RWPE1 (cell line): ENCODE measurements around the gene AIP.

Source experiments
- CTCF ChIA-PET: fragments of 350-600 bp; sonication (Branson Sonifier 250); formaldehyde crosslinking; extraction: SDS; loops from one replicate; lab custom pipeline; 2021; lab: Yijun Ruan, JAX
- POLR2A ChIA-PET: fragments of 400-600 bp; formaldehyde crosslinking; extraction: SDS; loops from one replicate; lab custom pipeline; 2020; ENCODE audit warnings: antibody characterized with exemption; ENCODE audit not compliant: low non-redundant PET; lab: Yijun Ruan, JAX
- DNase-seq: peaks from one replicate; pipeline ENCODE4 v3.0.0; 2012; ENCODE audit warnings: low spot score
- H3K27ac ChIP-seq: fragments of 450-650 bp; 2 replicates; pipeline ENCODE4 v1.5.1; 2017
- CTCF ChIP-seq: fragments of 450-650 bp; conservative IDR thresholded peaks from 2 replicates; pipeline ENCODE4 v1.5.1; 2017; ENCODE audit warnings: low read depth, mild to moderate bottlenecking

The AIP gene

GRCh38 chr11:67493548-67494370 lies 10.9 kb downstream of the AIP start:
- TF ChIP-seq CTCF: no peak
- no peak for DNase-seq
- no peak overlapping the region for H3K27ac ChIP-seq
- POLR2A ChIA-PET: no interaction called here
- CTCF ChIA-PET: no interaction called here

- DNase-seq: no peak
- no peak overlapping the region for H3K27ac ChIP-seq
- TF ChIP-seq CTCF: no peak
- ChIA-PET POLR2A (interaction anchor here (0.7 kb wide), 1 partner anchor 39 kb away, joined by 7 read pairs; no protein-coding TSS in a partner anchor), CTCF (no interaction called here)
These were observed 11.8 kb downstream of the AIP start for GRCh38 chr11:67494371-67495233.

GRCh38 chr11:67495234-67496005 lies 12.6 kb downstream of the AIP start:
- CTCF ChIA-PET: no interaction called here
- POLR2A ChIA-PET: interaction anchor here (0.7 kb wide), 1 partner anchor 39 kb away, joined by 7 read pairs; no protein-coding TSS in a partner anchor
- TF ChIP-seq CTCF: no peak
- no peak for DNase-seq
- H3K27ac ChIP-seq: peak overlapping the region; percentile 28; the same call in 1 of the 2 replicates

GRCh38 chr11:67496113-67496512 lies 13.3 kb downstream of the AIP start:
- ChIA-PET POLR2A (no interaction called here), CTCF (no interaction called here)
- H3K27ac ChIP-seq: peak overlapping the region; percentile 28; the same call in 1 of the 2 replicates
- no peak for TF ChIP-seq CTCF
- no peak for DNase-seq

GRCh38 chr11:67497656-67498291 lies 14.9 kb downstream of the AIP start:
- ChIA-PET CTCF (no interaction called here), POLR2A (no interaction called here)
- TF ChIP-seq CTCF: no peak
- peak overlapping the region; percentile 28 for H3K27ac ChIP-seq
- DNase-seq: no peak
